ENCODE data around the gene RPS5.
"Not testable (repeated sequence)": the region's sequence is repeated elsewhere in the genome, so short reads cannot be mapped to it uniquely, and the experiment has no call there.

Gene RPS5

DNA sequence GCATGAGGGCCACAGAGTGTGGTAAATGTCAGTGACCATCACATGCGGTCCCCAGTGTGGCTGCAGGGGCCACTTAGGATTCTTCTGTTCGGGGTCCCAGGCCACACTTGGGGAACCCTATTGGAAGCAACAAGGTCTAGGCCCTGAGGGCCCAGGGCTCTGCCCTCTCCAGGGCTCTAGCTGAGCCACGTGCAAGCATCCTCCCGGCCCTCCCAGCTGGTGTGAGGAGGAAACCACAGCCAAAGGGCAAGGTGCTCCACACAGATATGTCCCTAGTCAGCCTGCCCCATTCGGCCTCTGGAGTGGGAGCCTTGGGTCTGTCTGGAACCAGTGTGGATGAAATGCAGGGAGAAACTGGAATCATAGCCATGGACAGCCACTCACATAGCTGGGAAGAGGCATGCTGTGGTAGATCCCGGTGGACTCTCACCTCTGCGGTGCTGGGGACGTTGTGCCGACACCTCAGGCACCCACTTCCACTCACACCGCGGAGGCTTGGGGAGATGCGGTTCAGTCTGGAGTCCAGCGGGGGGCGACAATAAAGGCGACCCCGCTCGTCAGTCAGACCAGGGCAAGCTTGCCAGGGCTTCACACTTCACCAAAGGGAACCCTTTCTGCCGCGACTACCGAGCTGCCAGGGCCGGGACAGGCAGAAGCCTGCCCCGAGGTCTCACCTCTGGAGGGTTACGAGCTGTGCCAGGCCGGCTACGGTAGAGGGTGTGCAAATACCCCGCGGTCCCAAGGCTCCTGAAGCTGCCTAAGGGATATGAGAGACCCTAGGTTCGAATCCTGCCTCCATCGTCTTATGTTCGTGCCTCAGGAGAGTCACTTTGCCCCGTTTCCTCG is 20.3 kb upstream of the RPS5 start:
- Histone ChIP-seq H3K27ac (no peak overlapping the region), H3K36me3 (replicated peaks) (no peaks in the 10 kb centered on the region), H3K27me3 (replicated peaks) (no peaks in the 10 kb centered on the region), H3K4me3 (ENCODE audit: low read depth, low read length) (no peak overlapping the region)
- no peak for DNase-seq
- TF ChIP-seq, protein P1, sequence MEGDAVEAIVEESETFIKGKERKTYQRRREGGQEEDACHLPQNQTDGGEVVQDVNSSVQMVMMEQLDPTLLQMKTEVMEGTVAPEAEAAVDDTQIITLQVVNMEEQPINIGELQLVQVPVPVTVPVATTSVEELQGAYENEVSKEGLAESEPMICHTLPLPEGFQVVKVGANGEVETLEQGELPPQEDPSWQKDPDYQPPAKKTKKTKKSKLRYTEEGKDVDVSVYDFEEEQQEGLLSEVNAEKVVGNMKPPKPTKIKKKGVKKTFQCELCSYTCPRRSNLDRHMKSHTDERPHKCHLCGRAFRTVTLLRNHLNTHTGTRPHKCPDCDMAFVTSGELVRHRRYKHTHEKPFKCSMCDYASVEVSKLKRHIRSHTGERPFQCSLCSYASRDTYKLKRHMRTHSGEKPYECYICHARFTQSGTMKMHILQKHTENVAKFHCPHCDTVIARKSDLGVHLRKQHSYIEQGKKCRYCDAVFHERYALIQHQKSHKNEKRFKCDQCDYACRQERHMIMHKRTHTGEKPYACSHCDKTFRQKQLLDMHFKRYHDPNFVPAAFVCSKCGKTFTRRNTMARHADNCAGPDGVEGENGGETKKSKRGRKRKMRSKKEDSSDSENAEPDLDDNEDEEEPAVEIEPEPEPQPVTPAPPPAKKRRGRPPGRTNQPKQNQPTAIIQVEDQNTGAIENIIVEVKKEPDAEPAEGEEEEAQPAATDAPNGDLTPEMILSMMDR (IDR thresholded peaks at IDR 0.05; ENCODE audit: low read depth, low read length, missing control alignments) = no peak
- in situ Hi-C loops (cut with HindIII; ENCODE audit: low pct_ligation_motif_present, low sequenced_read_pairs) = no loop called here

DNA sequence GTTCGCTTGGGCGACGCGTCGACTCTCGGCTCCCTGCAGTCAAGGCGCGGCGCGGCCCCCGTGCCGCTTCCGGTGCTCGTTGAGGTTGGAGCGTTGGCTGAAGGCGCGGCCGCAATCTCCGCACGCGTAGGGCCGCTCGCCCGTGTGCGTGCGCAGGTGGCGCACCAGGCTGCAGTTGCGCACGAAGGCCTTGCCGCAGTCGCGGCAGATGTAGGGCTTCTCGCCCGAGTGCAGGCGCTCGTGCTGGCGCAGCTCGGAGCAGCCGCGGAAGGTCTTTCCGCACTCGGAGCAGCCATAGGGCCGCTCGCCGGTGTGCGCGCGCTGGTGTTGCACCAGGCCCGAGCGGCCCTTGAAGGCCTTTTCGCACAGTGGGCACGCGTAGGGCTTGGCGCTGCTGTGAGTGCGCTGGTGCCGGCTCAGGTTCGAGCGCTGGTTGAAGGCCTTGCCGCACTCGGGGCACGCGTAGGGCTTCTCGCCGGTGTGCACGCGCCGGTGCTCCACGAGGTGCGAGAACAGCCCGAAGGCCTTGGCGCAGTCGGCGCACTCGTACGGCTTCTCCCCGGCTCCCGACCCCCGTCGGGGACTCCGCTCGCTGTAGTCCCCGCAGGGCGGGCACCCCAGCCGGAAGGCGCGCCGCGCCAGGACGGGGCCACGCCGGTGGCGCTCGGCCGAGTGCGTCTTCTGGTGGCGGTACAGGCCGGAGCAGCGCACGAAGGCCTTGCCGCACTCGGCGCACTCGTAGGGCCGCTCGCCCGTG is 19.2 kb upstream of the RPS5 start:
- DNase-seq = no peak
- Histone ChIP-seq H3K27ac (no peak overlapping the region), H3K36me3 (replicated peaks) (no peaks in the 10 kb centered on the region), H3K4me3 (ENCODE audit: low read depth, low read length) (no peak overlapping the region), H3K27me3 (replicated peaks) (no peaks in the 10 kb centered on the region)
- TF ChIP-seq, protein P1 (IDR thresholded peaks at IDR 0.05; ENCODE audit: low read depth, low read length, missing control alignments) = no peak
- in situ Hi-C loops (cut with HindIII; ENCODE audit: low pct_ligation_motif_present, low sequenced_read_pairs) = no loop called here

DNA sequence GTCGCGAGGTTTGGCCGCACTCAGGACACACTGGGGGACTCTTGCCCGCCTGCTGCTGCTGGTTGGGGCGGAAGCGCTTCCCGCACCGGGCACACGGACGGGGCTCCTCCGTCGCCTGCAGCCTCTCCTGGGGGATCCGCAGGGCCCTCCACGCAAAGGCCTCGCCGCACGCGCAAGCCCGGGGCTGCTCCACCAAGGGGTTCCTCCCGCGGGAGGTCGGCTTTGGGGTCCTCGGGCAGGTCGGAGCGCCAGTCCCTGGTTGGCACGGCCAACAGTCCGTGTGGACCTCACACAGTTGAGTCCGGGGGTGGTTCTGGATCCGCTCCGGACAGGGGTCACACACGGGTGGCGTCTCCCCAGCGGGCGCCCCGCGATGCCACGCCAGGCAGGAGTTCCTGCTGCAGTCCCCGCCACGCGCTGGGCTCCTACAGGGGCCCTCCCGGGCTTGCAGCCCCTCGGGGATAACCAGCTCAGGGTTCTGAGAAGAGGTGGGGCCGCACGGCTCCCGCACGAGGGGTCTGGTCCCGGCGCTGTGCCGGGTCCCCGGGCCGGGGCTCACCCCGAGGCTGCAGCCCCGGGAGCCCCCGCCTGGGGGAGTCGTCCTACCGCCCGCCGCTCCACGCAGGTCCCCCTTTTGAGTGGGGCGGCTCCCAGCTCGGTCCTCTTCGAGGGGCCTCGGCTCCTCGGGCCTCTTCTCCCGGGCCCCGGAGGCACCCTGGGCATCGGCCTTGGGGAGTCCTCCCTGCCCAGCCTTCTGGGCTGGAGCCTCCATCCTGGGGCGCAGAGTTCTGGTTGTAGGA is 18.3 kb upstream of the RPS5 start:
- no peaks in the 10 kb centered on the region for H3K36me3 ChIP-seq (replicated peaks)
- in situ Hi-C loops (cut with HindIII; ENCODE audit: low pct_ligation_motif_present, low sequenced_read_pairs) = no loop called here
- H3K4me3 ChIP-seq (ENCODE audit: low read depth, low read length) = no peak overlapping the region
- TF ChIP-seq, protein P1 (IDR thresholded peaks at IDR 0.05; ENCODE audit: low read depth, low read length, missing control alignments) = no peak
- no peak for DNase-seq
- H3K27me3 ChIP-seq (replicated peaks) = no peaks in the 10 kb centered on the region
- no peak overlapping the region for H3K27ac ChIP-seq

DNA sequence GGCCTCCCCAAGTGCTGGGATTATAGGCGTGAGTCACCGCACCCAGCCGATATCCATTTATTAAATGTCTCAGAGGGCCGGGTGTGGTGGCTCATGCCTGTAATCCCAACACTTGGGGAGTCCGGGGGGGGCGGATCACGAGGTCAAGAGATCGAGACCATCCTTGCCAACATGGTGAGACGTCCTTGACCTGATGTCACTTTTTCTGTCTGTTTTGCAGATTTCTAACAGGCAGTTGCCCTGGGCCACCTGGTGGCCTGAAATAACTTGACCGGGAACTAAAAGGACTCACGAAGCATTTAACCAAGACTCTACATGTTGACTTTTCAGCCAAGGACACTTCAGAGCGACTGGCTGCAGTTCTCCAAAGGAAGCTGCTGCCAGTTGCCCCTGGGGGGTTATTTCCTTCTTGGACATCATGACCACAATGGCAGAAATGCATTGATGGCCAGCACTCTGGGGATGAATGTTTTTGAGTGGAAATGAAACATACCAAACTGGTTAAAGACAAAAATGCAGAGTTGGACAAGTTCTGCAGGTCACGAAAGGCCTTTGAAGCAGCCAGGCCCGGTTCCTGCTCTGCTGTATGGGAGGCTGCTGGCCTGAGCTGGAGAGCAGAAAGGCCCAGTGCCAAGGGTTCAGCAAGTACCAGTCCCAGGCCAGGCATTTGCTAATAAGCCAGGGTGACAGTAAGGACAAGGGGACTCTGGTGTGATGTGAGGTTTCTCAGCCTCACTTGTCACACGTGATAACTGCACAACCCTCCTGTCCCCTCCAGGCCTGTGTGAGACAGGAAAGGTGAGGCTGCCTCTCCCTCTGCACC is 14.5 kb upstream of the RPS5 start:
- in situ Hi-C loops (cut with HindIII; ENCODE audit: low pct_ligation_motif_present, low sequenced_read_pairs) = no loop called here
- TF ChIP-seq, protein P1 (IDR thresholded peaks at IDR 0.05; ENCODE audit: low read depth, low read length, missing control alignments) = peak; percentile 42
- H3K4me3 ChIP-seq (ENCODE audit: low read depth, low read length) = no peak overlapping the region
- no peaks in the 10 kb centered on the region for H3K36me3 ChIP-seq (replicated peaks)
- H3K27me3 ChIP-seq (replicated peaks) = no peaks in the 10 kb centered on the region
- no peak for DNase-seq
- no peak overlapping the region for H3K27ac ChIP-seq

DNA sequence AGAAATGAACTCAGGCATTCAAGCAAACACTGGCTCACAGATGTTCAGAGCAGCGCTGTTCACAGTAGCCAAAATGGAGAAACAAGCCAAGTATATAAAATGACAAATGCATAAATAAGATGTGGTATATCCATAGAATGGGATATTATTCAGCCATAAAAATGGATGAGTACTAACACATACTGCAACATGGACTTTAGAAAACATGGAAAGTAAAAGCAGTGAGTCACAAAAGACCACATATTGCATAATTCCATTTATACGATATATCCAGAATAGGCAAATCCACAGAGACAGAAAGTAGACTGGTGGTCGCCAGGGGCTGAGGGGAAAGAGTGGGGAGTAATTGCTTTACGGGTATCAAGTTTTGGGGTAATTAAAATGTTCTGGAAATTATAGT is 12.9 kb upstream of the RPS5 start:
- in situ Hi-C loops (cut with HindIII; ENCODE audit: low pct_ligation_motif_present, low sequenced_read_pairs) = no loop called here
- no peak for DNase-seq

DNA sequence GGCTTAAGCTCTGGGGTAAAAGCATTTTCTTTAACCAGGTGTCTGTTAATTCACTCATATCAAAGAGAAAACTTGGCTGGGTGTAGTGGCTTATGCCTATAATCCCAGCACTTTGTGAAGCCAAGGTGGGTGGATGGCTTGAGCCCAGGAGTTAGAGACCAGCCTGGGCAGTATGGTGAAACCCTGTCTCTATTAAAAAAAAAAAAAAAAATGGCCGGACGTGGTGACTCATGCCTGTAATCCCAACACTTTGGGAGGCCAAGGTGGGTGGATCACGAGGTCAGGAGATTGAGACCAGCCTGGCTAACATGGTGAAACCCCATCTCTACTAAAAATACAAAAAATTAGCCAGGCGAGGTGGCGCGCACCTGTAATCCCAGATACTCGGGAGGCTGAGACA is 10.3 kb upstream of the RPS5 start:
- H3K36me3 ChIP-seq (replicated peaks); H3K27me3 ChIP-seq (replicated peaks); H3K27ac ChIP-seq; DNase-seq; in situ Hi-C loops (cut with HindIII; ENCODE audit: low pct_ligation_motif_present, low sequenced_read_pairs); H3K4me3 ChIP-seq (ENCODE audit: low read depth, low read length): not testable (repeated sequence)

More for the DNA sequence above, 12.9 kb upstream of the RPS5 start:
- no peaks in the 10 kb centered on the region for H3K27me3 ChIP-seq (replicated peaks)
- TF ChIP-seq, protein P1 (IDR thresholded peaks at IDR 0.05; ENCODE audit: low read depth, low read length, missing control alignments) = no peak
- H3K27ac ChIP-seq = no peak overlapping the region
- H3K36me3 ChIP-seq (replicated peaks) = no peaks in the 10 kb centered on the region
- H3K4me3 ChIP-seq (ENCODE audit: low read depth, low read length) = no peak overlapping the region

Data from brain microvascular endothelial cell (primary cell).